HG02759 (cell line): Measurements from ENCODE around the gene S1PR5.
"Not testable (repeated sequence)": the region's sequence is repeated elsewhere in the genome, so short reads cannot be mapped to it uniquely, and the experiment has no call there.

ENCODE experiments used
- ATAC-seq: cut with Tn5 transposase; IDR thresholded peaks from one replicate; pipeline ENCODE4 v1.9.1; 2021; ENCODE audit warnings: mild to moderate bottlenecking, moderate library complexity; ENCODE audit not compliant: unreplicated experiment

Gene S1PR5

DNA sequence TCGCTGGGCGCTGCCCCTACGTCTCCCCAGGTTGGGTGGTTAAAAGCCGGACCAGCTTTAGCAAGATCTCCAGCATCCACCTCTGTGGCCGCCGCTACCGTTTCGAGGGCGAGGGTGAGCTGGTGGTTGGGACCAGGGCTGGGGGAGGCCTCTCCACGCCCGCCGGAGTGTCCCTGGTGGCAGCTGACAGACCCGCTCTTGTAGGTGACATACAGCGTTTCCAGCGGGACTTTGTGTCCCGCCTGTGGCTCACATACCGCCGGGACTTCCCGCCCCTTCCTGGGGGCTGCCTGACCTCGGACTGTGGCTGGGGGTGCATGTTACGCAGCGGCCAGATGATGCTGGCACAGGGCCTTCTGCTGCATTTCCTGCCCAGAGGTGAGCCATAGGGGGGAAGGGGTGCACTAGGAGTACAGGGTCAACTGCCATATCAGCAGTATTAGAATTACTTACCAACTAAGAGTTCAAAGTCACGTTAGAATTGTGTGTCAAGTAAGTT lies 27.6 kb upstream of the S1PR5 start:
- ATAC-seq: no peak

GRCh38 chr19:10544242-10544752 lies 27.1 kb upstream of the S1PR5 start:
- ATAC-seq: no peak

DNA sequence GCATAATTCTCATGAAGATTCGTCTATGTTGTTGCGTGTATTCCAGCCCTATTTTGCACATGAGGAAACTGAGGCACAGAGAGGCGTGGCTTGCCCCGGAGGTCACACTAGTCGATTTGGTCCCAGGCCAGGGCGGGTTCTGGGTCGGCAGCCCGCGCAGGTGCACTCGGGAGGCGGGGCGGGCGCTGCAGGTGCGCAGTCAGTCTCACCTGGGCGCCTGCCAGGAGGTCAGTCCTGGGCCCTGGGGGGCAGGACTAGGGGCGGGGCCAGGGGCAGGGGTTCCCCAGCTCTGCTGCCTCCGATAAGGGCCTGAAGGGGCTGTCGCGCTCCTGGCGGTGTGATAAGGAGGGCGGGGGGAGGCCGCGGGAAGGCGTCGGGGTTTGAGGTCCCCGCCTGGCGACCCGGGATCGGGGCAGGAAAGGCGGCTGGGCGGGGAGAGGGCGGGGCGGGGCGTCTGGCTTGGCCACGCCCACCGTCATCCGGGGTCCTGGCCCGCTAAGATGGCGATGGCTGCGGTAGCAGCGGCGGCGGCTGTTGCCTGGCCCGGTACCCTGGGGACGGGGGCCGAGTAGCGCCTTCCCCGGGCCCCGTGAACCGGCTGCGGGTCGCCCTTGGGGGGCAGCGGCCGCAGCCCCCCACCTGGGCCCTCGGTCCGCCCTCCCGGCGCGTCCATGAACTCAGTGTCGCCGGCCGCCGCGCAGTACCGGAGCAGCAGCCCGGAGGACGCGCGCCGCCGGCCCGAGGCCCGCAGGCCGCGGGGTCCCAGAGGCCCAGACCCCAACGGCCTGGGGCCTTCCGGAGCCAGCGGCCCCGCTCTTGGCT lies 26.4 kb upstream of the S1PR5 start, which contains the start of gene ATG4D:
Gene ATG4D, plus strand, starts transcription at position 485 of the 822 bp plus-strand sequence. Its CDS starts 187 bp downstream, at position 672.
- ATAC-seq: peak; percentile 74

DNA sequence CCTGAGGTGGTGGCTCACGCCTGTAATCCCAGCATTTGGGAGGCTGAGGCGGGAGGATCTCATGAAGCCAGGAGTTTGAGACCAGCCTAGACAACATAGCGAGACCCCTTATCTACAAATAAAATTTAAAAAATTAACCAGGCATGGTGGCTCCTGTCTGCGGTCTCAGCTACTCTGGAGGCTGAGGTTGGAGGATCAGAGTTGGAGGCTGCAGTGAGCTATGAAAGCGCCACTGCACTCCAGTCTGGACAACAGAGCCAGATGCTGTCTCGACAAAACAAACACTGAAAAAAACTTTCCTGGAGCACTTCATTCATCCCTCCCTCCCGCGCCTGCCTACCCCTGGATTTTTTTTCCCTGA lies 25.8 kb upstream of the S1PR5 start:
- ATAC-seq: no peak

GRCh38 chr19:10539016-10539415 lies 21.8 kb upstream of the S1PR5 start:
- not testable (repeated sequence) for ATAC-seq

DNA sequence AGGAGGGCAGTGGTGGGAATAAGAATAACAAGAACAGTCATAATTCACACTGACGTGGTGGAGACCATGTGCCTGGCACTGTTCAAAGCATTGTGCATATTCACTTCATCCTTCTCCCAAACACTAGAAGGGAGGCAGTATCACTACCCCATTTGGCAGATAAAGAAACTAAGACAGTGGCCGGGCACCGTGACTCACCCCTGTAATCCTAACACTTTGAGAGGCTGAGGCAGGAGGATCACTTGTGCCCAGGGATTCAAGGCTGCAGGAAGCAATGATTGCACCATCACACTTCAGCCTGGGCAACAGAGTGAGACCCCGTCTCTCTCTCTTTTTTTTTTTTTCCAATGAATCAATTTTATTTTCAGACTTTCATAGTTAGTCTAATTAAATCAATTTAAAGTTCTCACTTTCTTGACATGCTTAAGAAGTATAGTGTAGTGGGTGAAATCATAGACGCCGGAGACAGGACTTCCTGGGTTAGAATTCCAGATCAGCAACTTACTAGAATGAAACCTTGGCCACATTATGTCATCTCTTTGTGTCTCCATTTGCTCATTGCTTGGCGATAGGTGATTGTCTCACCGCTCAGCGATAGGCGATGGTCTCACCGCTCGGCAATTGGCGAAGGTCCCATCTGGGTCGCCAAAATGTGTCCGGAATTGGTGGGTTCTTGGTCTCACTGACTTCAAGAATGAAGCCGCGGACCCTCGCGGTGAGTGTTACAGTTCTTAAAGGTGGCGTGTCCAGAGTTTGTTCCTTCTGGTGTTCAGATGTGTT lies 21.1 kb upstream of the S1PR5 start:
- ATAC-seq: no peak

GRCh38 chr19:10537668-10538067 lies 20.4 kb upstream of the S1PR5 start:
- no peak for ATAC-seq

DNA sequence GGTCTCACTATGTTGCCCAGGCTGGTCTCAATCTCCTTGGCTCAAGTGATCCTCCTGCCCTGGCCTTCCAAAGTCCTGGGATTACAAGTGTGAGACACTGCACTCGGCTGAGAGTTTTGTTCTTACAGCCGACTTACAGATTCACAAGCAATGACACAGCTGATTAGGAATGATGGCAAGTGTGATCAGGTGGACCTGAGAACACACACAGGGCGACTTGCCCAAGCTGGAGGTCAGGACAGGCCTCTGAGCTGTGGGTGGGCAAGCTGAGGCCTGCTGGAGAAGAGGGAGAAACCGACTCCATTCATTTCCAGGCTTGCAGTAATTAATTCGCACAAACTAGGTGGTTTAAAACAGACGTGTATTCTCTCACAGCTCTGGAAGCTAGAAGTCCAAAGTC lies 18.4 kb upstream of the S1PR5 start:
- no peak for ATAC-seq

- no peak for ATAC-seq
Observed at GRCh38 chr19:10533646-10534386, 16.6 kb upstream of the S1PR5 start.

DNA sequence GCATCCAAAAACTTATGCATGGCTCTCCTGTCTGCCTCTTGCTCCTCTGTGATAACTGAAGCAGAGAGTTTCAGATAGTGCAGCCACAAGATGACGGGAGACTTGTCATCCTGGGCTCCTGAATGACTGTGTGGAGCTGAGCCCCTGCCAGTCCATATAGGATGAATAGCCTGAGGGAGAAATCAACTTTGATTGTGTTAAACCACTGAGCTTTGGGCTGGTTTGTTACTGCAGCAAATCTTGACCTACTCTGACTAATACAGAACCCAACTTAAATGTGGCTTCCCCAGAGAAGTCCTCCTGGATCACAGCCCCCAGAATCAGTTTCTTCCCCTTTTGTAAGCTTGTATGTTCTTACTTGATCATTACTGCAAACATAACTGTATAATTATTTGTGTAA lies 15.2 kb upstream of the S1PR5 start:
- no peak for ATAC-seq

DNA sequence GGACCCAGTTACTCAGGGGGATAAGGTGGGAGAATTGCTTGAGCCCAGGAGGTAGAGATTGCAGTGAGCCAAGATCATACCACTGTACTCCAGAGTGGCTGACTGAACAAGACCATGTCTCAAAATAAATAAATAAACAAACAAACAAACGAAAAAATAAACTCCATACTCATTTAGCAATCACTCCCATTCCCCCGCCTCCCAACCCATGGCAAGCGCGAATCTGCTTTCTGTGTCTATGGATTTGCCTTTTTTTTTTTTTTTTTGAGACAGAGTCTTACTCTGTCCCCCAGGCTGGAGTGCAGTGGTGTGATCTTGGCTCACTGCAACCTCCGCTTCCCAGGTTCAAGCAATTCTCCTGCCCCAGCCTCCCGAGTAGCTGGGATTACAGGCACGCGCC lies 9.6 kb upstream of the S1PR5 start:
- ATAC-seq: not testable (repeated sequence)

- no peak for ATAC-seq
Observed at GRCh38 chr19:10525636-10526035, 8.4 kb upstream of the S1PR5 start.

DNA sequence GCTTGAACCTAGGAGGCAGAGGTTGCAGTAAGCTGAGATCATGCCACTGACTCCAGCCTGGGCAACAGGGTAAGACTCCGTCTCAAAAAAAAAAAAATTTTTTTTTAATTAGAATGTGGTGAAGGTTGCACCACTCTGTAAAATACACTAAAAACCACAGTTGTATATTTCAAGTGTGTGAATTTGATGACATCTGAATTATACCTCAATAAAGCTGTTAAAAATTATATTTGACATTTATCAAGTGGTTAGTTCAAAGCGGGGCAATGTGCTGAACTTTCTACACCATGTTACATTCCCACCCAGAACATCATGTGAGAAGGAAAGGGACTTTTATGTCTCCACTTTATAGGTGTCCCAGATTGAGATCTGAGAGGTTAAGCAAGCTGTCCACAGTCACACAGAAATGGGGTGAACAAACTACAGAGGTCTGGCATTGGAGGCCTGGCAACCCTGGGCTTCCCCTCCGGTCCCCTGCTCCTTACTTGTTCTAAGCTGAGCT lies 5.9 kb upstream of the S1PR5 start:
- no peak for ATAC-seq

- ATAC-seq: no peak
Observed at GRCh38 chr19:10521461-10522171, 4.4 kb upstream of the S1PR5 start.

GRCh38 chr19:10520652-10521318 lies 3.5 kb upstream of the S1PR5 start:
- ATAC-seq: no peak

GRCh38 chr19:10519421-10519820 lies 2.2 kb upstream of the S1PR5 start:
- ATAC-seq: no peak

DNA sequence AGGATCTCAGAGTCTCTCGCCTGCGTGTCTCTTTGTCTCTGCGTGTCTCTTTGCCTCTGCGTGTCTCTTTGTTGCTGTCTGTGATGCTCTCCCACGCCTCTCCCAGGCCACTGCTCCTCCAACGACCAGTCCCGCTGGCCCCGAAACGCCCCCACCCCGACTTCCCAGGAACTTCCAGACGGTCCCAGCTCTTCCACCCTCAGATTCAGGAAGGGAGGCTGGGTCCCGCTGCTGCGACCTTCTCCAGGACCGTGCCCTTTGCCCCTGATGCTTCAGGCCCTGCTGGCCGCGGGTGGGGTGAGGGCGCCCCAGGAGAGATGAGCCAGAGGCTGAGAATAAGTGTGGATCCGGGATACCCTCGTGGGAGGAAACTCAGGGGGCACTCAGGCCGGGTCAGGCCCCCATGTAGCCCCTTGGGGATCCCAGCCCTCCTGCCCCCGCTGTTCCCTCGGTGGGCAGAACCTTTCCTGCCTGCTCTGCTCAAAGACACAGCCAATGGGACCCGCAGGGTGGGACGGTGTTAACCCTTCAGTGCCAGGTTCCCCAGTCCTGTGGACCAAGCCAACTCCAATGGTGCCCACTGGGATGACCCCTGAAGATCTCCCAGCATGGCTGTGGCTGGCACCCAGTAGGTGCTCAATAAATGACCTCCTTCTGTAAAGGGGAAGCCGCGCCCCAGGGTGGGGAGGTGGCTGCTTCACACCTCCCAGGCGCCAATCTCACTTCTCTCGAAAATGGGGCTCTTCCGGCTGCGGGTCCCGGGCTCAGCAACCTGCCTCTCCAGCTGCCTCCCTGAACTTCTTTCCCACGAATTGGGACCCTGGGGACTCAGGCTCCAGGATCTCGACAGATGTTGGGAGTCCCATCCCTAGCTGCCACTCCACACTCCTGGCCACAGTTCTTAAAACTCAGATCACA lies 1.5 kb upstream of the S1PR5 start:
- ATAC-seq: no peak

- no peak for ATAC-seq
Observed at GRCh38 chr19:10517760-10518443, 655 bp upstream of the S1PR5 start.
